Right lobe of liver (tissue), 4 donors: ENCODE measurements around the gene CACNB4.

Source experiments
- POLR2A ChIP-seq: fragments of 450-650 bp; IDR thresholded peaks from one replicate; pipeline ENCODE4 v1.6.1; 2017; ENCODE audit warnings: antibody characterized with exemption, mild to moderate bottlenecking
- TF ChIP-seq, protein P1 (sequence below), 4 donors: fragments of 200-600 bp in 3 of 4; fragments of 450-650 bp in 1 of 4; IDR thresholded peaks; one replicate each; pipeline versions ENCODE4 v1.5.1 to v1.8.0; 2016 to 2022; ENCODE audit warnings: antibody characterized with exemption in 4 of 4, mild to moderate bottlenecking in 2 of 4
- donor health status: DM: no; HTN: no; CAD: no.
- donor health status: DM: no; HTN: no; CAD: no.
- donor health status: DM: no; HTN: yes; CAD: no.

DNA sequence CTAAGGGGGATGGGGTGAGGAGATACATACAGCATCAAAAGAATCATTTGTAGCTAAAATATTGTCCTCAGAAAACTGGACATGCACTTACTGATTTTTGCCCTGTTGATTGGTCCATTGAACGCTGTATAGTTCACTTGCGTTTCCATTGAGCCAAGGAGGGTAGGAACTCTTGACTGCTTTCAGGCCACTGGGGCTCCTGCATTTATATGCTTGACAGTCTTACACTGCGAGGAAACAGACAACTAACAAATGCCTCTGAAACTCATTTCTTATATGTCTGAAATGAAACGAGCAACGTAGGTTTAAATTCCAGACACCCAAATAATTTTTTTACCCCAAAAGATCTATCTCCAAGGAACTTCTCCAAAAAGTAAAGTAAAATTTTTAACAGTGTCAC is 312.8 kb downstream of the CACNB4 start:
- TF ChIP-seq, protein P1, sequence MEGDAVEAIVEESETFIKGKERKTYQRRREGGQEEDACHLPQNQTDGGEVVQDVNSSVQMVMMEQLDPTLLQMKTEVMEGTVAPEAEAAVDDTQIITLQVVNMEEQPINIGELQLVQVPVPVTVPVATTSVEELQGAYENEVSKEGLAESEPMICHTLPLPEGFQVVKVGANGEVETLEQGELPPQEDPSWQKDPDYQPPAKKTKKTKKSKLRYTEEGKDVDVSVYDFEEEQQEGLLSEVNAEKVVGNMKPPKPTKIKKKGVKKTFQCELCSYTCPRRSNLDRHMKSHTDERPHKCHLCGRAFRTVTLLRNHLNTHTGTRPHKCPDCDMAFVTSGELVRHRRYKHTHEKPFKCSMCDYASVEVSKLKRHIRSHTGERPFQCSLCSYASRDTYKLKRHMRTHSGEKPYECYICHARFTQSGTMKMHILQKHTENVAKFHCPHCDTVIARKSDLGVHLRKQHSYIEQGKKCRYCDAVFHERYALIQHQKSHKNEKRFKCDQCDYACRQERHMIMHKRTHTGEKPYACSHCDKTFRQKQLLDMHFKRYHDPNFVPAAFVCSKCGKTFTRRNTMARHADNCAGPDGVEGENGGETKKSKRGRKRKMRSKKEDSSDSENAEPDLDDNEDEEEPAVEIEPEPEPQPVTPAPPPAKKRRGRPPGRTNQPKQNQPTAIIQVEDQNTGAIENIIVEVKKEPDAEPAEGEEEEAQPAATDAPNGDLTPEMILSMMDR (IDR thresholded peaks at IDR 0.05), result no peak
- TF ChIP-seq POLR2A, result no peak
